Endothelial cell of umbilical vein (primary cell): ENCODE results near the gene PCBD2. TPM values are rescaled to one million over a fixed set of nuclear protein-coding genes. Genes with fewer than 3 reads are reported as not detected.

Experiments
- BruUV-seq: library from RNA; stranded (reverse); fragments of 400-500 nt; replicated peaks from 2 replicates; lab custom pipeline; 2021; lab: Mats Ljungman, UMichigan
- CTCF ChIA-PET: fragments of 300-600, 350-600 bp; sonication (Branson Sonifier 250); formaldehyde crosslinking; loops from one replicate; lab custom pipeline; 2021; ENCODE audit warnings: antibody characterized with exemption, inconsistent platforms; lab: Charles Lee
- POLR2A ChIA-PET: fragments of 300-600, 350-600 bp; sonication (Branson Sonifier 250); formaldehyde crosslinking; loops from one replicate; lab custom pipeline; 2021; ENCODE audit warnings: antibody characterized with exemption, inconsistent platforms; lab: Charles Lee
- DNase-seq: peaks from one replicate; pipeline ENCODE4 v3.0.0-alpha.2; 2011; ENCODE audit warnings: low read depth, low spot score
- FAIRE-seq: peaks from 2 replicates; lab custom pipeline; 2011; peaks lifted over from hg19 to GRCh38; lab: Jason Lieb, UNC
- H2AFZ ChIP-seq: 2 replicates; pipeline ENCODE4 v1.6.0; 2012; ENCODE audit warnings: low read depth, low read length, control low read depth, inconsistent platforms
- H3K27ac ChIP-seq: 2 replicates; pipeline ENCODE4 v1.5.1; 2011; ENCODE audit warnings: low read depth, mild to moderate bottlenecking, control low read depth, low read length, moderate library complexity; ENCODE audit not compliant: insufficient read depth
- H3K27me3 ChIP-seq, 2 experiments: 2 replicates each; pipeline versions ENCODE4 v1.6.0 to v1.6.1; 2011; ENCODE audit warnings: low read length in 2 of 2, mixed read lengths in 1 of 2; ENCODE audit not compliant: control insufficient read depth in 2 of 2, insufficient read depth in 2 of 2
- H3K36me3 ChIP-seq, 2 experiments: 2 replicates in 1 of 2; 3 replicates in 1 of 2; pipeline ENCODE4 v1.5.1; 2011; ENCODE audit warnings: low read length in 2 of 2, mild to moderate bottlenecking in 1 of 2, moderate library complexity in 1 of 2; ENCODE audit not compliant: control insufficient read depth in 2 of 2, insufficient read depth in 2 of 2; ENCODE audit errors: extremely low read depth in 1 of 2
- H3K4me1 ChIP-seq: 3 replicates; pipeline ENCODE4 v1.5.1; 2011; ENCODE audit warnings: mild to moderate bottlenecking, low read length; ENCODE audit not compliant: control insufficient read depth, insufficient read depth; ENCODE audit errors: extremely low read depth
- H3K4me2 ChIP-seq: 2 replicates; pipeline ENCODE4 v1.6.1; 2011; ENCODE audit warnings: low read length, control low read depth, mixed read lengths; ENCODE audit not compliant: insufficient read depth
- H3K4me3 ChIP-seq, 3 experiments: fragments of 200-600 bp in 1 of 3; sonication (generic), shearing (Covaris generic) in 1 of 3; replicated peaks in 1 of 3; 2 replicates each; pipeline ENCODE4 v1.5.1; 2011 to 2016; ENCODE audit warnings: control low read depth in 3 of 3, low read length in 3 of 3, mild to moderate bottlenecking in 2 of 3, inconsistent platforms in 1 of 3, low read depth in 1 of 3, moderate library complexity in 1 of 3; ENCODE audit not compliant: insufficient read depth in 1 of 3
- H3K79me2 ChIP-seq: 2 replicates; pipeline ENCODE4 v1.6.0; 2012; ENCODE audit warnings: low read length, inconsistent platforms; ENCODE audit not compliant: control insufficient read depth, insufficient read depth
- H3K9ac ChIP-seq: replicated peaks from 2 replicates; pipeline ENCODE3; 2011; ENCODE audit warnings: low read length, control low read depth; ENCODE audit not compliant: insufficient read depth; ENCODE audit errors: extremely low read depth
- H3K9me1 ChIP-seq: replicated peaks from 3 replicates; pipeline ENCODE4 v1.6.0; 2011; ENCODE audit warnings: mild to moderate bottlenecking, low read length; ENCODE audit not compliant: control insufficient read depth, insufficient read depth; ENCODE audit errors: extremely low read depth
- H3K9me3 ChIP-seq: replicated peaks from 2 replicates; pipeline ENCODE4 v1.5.1; 2012; ENCODE audit warnings: low read length, inconsistent platforms; ENCODE audit not compliant: control insufficient read depth, insufficient read depth
- H4K20me1 ChIP-seq: replicated peaks from 2 replicates; pipeline ENCODE3; 2011; ENCODE audit warnings: mild to moderate bottlenecking, low read length; ENCODE audit not compliant: control insufficient read depth, insufficient read depth; ENCODE audit errors: extremely low read depth
- CTCF ChIP-seq, 2 donors: IDR thresholded peaks; 1 replicate in 1 of 2; 2 replicates in 1 of 2; pipeline ENCODE4 v1.5.1; 2011; ENCODE audit warnings: low read length in 2 of 2, mild to moderate bottlenecking in 2 of 2, moderate library complexity in 2 of 2, control low read depth in 1 of 2, inconsistent platforms in 1 of 2, low read depth in 1 of 2; ENCODE audit not compliant: insufficient read depth in 1 of 2; ENCODE audit errors: extremely low read depth in 1 of 2
- EZH2 ChIP-seq: IDR thresholded peaks from 2 replicates; pipeline ENCODE4 v1.6.1; 2012; ENCODE audit warnings: borderline replicate concordance, low read depth, mild to moderate bottlenecking, moderate library complexity, low read length, inconsistent platforms; ENCODE audit not compliant: severe bottlenecking
- FOS ChIP-seq: IDR thresholded peaks from 2 replicates; pipeline ENCODE4 v1.6.1; 2011; ENCODE audit warnings: mild to moderate bottlenecking, low read length, moderate library complexity, borderline replicate concordance; ENCODE audit not compliant: insufficient read depth
- GATA2 ChIP-seq: IDR thresholded peaks from 2 replicates; pipeline ENCODE4 v1.7.0; 2011; ENCODE audit warnings: low read depth, mild to moderate bottlenecking, moderate library complexity, mixed read lengths, low read length; ENCODE audit not compliant: insufficient read length, insufficient read depth
- JUN ChIP-seq: IDR thresholded peaks from 2 replicates; pipeline ENCODE4 v1.6.1; 2011; ENCODE audit warnings: borderline replicate concordance, low read depth; ENCODE audit not compliant: insufficient read length, insufficient read depth
- MAX ChIP-seq: IDR thresholded peaks from 2 replicates; pipeline ENCODE4 v1.6.1; 2011; ENCODE audit not compliant: insufficient read depth, insufficient read length
- MYC ChIP-seq: IDR thresholded peaks from one replicate; pipeline ENCODE4 v1.6.1; 2011; ENCODE audit warnings: mild to moderate bottlenecking, low read depth, low read length
- POLR2A ChIP-seq: IDR thresholded peaks from 2 replicates; pipeline ENCODE4 v1.6.1; 2012; ENCODE audit warnings: low read depth, mild to moderate bottlenecking, control low read depth, low read length
- POLR2AphosphoS5 ChIP-seq: IDR thresholded peaks from 2 replicates; pipeline ENCODE4 v1.6.1; 2012; ENCODE audit warnings: low read depth, mild to moderate bottlenecking, control low read depth, low read length, moderate library complexity; ENCODE audit not compliant: insufficient read depth
- dilution Hi-C: fragments of 300-500 bp; cut with MboI; formaldehyde crosslinking; loops from one replicate; pipeline ENCODE4 v1.15.0; 2019; ENCODE audit warnings: low sequenced_read_pairs; ENCODE audit not compliant: extremely low pct_ligation_motif_present
- intact Hi-C: fragments of 100-400 bp; cut with micrococcal nuclease; formaldehyde crosslinking; loops from one replicate; pipeline ENCODE4 v1.10.0; 2022
- polyA plus RNA-seq, 4 experiments: library from polyadenylated mRNA; depleted of rRNA in 3 of 4; stranded (reverse) in 3 of 4; unstranded in 1 of 4; fragments of >200 nt; gene quantifications; 2 replicates each; pipeline versions ENCODE4 v1.2.1 to v1.2.3, GENCODE V29; 2011 to 2012; ENCODE audit warnings: missing spikeins in 1 of 4
- total RNA-seq: library from RNA; stranded (reverse); gene quantifications from 2 replicates; pipeline ENCODE4 v1.2.3, GENCODE V29; 2021

PCBD2 gene
- total and polyA plus RNA-seq, 2 donors (not counting 3 experiments of a cell fraction or from before 2014, with no cell fraction given) = 4.0 to 10.7 TPM

GRCh38 chr5:134887593-134888159 is 17.3 kb upstream of the PCBD2 start:
- Histone ChIP-seq H3K36me3 (peaks cover 0 to 2% of the 10 kb centered on the region in 2 experiments), H3K27ac (no peak overlapping the region), H4K20me1 (no peaks in the 10 kb centered on the region), H3K9ac (no peak overlapping the region), H3K4me2 (no peak overlapping the region), H3K79me2 (peaks cover 4% of the 10 kb centered on the region), H3K4me3 (no peak overlapping the region), H2AFZ (no peak overlapping the region), H3K27me3 (no peaks in the 10 kb centered on the region), H3K4me1 (no peaks in the 10 kb centered on the region), H3K9me1 (no peaks in the 10 kb centered on the region), H3K9me3 (no peaks in the 10 kb centered on the region)
- ChIA-PET POLR2A (no interaction called here), CTCF (no interaction called here)
- dilution Hi-C loops (no loop called here), intact Hi-C loops (no loop called here)
- no peak for TF ChIP-seq FOS
- TF ChIP-seq POLR2A = no peak
- TF ChIP-seq POLR2AphosphoS5 = no peak
- no peak for TF ChIP-seq EZH2
- TF ChIP-seq MAX = no peak
- TF ChIP-seq JUN = no peak
- TF ChIP-seq MYC = no peak
- TF ChIP-seq CTCF (IDR thresholded peaks at IDR 0.05; ENCODE audit: extremely low read depth in 1 of 2, insufficient read depth in 1 of 2, low read depth in 1 of 2, low read length in 2 of 2) = no peak
- TF ChIP-seq GATA2 = no peak
- FAIRE-seq = no peak
- DNase-seq = no peak
- BruUV-seq = no TSS peak
